B cell (primary cell): ENCODE results near the gene BRPF3. TPM values are rescaled to one million over a fixed set of nuclear protein-coding genes. Genes with fewer than 3 reads are reported as not detected.

ENCODE experiments used
- ATAC-seq: fragments of 200-7000 bp; cut with Tn5 transposase; one replicate; pipeline ENCODE4 v1.10.0; 2021; ENCODE audit warnings: low read depth, mild to moderate bottlenecking, moderate number of reproducible peaks, moderate library complexity
- CTCF ChIA-PET: fragments of 350-600 bp; sonication (Branson Sonifier 250); formaldehyde crosslinking; loops from one replicate; lab custom pipeline; 2021; ENCODE audit warnings: antibody characterized with exemption, inconsistent platforms; lab: Charles Lee
- POLR2A ChIA-PET: fragments of 350-600 bp; sonication (Branson Sonifier 250); formaldehyde crosslinking; loops from one replicate; lab custom pipeline; 2021; ENCODE audit warnings: antibody characterized with exemption; lab: Charles Lee
- DNase-seq: peaks from one replicate; pipeline ENCODE4 v3.0.0; 2013
- H2AFZ ChIP-seq: 2 replicates; pipeline ENCODE4 v1.6.1; 2012; ENCODE audit warnings: mild to moderate bottlenecking, low read depth, low read length; ENCODE audit not compliant: insufficient read depth, poor library complexity, severe bottlenecking
- H3K27ac ChIP-seq, 2 donors: 1 replicate in 1 of 2; 2 replicates in 1 of 2; pipeline ENCODE4 v1.5.1; 2012 to 2013; ENCODE audit warnings: low read length in 2 of 2, mild to moderate bottlenecking in 2 of 2, moderate library complexity in 1 of 2
- H3K27me3 ChIP-seq, 4 experiments: fragments of 200-600 bp in 1 of 4; sonication (generic) in 1 of 4; replicated peaks in 1 of 4; 1 replicate in 2 of 4; 2 replicates in 2 of 4; pipeline versions ENCODE4 v1.6.1 to v1.7.0; 2013 to 2016; ENCODE audit warnings: low read length in 3 of 4, mild to moderate bottlenecking in 2 of 4, mixed read lengths in 1 of 4, moderate library complexity in 1 of 4; ENCODE audit not compliant: insufficient read depth in 4 of 4, control insufficient read depth in 3 of 4; ENCODE audit errors: control extremely low read depth in 1 of 4
- H3K36me3 ChIP-seq, 2 experiments: replicated peaks in 1 of 2; 1 replicate in 1 of 2; 2 replicates in 1 of 2; pipeline versions ENCODE4 v1.6.1 to v1.7.1; 2013; ENCODE audit warnings: low read length in 1 of 2; ENCODE audit not compliant: insufficient read depth in 2 of 2, control insufficient read depth in 1 of 2; ENCODE audit errors: control extremely low read depth in 1 of 2, extremely low read depth in 1 of 2
- H3K4me1 ChIP-seq, 2 donors: fragments of 200-600 bp in 1 of 2; sonication (generic) in 1 of 2; 1 replicate in 1 of 2; 2 replicates in 1 of 2; pipeline versions ENCODE4 v1.5.1 to v1.6.1; 2013 to 2017; ENCODE audit warnings: low read length in 2 of 2; ENCODE audit not compliant: control insufficient read depth in 2 of 2, insufficient read depth in 2 of 2
- H3K4me2 ChIP-seq: replicated peaks from 2 replicates; pipeline ENCODE3; 2012; ENCODE audit warnings: mild to moderate bottlenecking, low read depth, low read length; ENCODE audit not compliant: poor library complexity, severe bottlenecking
- H3K4me3 ChIP-seq, 5 experiments: fragments of 200-600 bp in 1 of 5; sonication (generic) in 1 of 5; 1 replicate in 3 of 5; 2 replicates in 2 of 5; pipeline versions ENCODE4 v1.5.1 to v1.7.0; 2011 to 2016; ENCODE audit warnings: low read length in 4 of 5, mild to moderate bottlenecking in 4 of 5, low read depth in 2 of 5, control low read depth in 1 of 5, moderate library complexity in 1 of 5; ENCODE audit not compliant: insufficient read depth in 1 of 5; ENCODE audit errors: control extremely low read depth in 1 of 5, extremely low read depth in 1 of 5
- H3K79me2 ChIP-seq: fragments of 200-600 bp; sonication (generic); one replicate; pipeline ENCODE4 v1.6.0; 2016; ENCODE audit warnings: low read length; ENCODE audit not compliant: control insufficient read depth, insufficient read depth
- H3K9ac ChIP-seq: fragments of 200-600 bp; sonication (generic); 2 replicates; pipeline ENCODE4 v1.6.1; 2017; ENCODE audit warnings: mild to moderate bottlenecking, low read length, moderate library complexity
- H3K9me3 ChIP-seq, 3 donors: one replicate each; pipeline versions ENCODE4 v1.6.1 to v1.7.1; 2013; ENCODE audit warnings: low read length in 2 of 3; ENCODE audit not compliant: control insufficient read depth in 2 of 3, insufficient read depth in 1 of 3; ENCODE audit errors: control extremely low read depth in 1 of 3
- H4K20me1 ChIP-seq: 2 replicates; pipeline ENCODE4 v1.6.0; 2012; ENCODE audit warnings: mild to moderate bottlenecking, low read length; ENCODE audit not compliant: insufficient read depth, control insufficient read depth, poor library complexity, severe bottlenecking
- H3K27ac Mint-ChIP-seq: one replicate; pipeline ENCODE4 v1.8.0; 2021; ENCODE audit warnings: mixed read lengths
- H3K27me3 Mint-ChIP-seq: one replicate; pipeline ENCODE4 v1.8.0; 2021; ENCODE audit warnings: mixed read lengths
- H3K4me1 Mint-ChIP-seq: one replicate; pipeline ENCODE4 v1.8.0; 2021; ENCODE audit warnings: mixed read lengths
- H3K4me3 Mint-ChIP-seq: one replicate; pipeline ENCODE4 v1.8.0; 2021; ENCODE audit warnings: mixed read lengths
- H3K9me3 Mint-ChIP-seq: one replicate; pipeline ENCODE4 v1.8.0; 2022; ENCODE audit warnings: mixed read lengths; ENCODE audit not compliant: insufficient read depth
- CTCF ChIP-seq: fragments of 200-600 bp; IDR thresholded peaks from one replicate; pipeline ENCODE4 v1.8.0; 2022; ENCODE audit warnings: antibody characterized with exemption, mild to moderate bottlenecking
- EZH2 ChIP-seq: IDR thresholded peaks from 2 replicates; pipeline ENCODE4 v1.6.1; 2012; ENCODE audit warnings: borderline replicate concordance, low read depth, mild to moderate bottlenecking, moderate library complexity, low read length; ENCODE audit not compliant: insufficient read depth, poor library complexity, severe bottlenecking
- WGBS: methylation state at CpG from one replicate; pipeline ENCODE4 v1.1.5; 2013; ENCODE audit warnings: missing lambda C conversion rate; ENCODE audit not compliant: insufficient coverage; 5-methylcytosine and 5-hydroxymethylcytosine counted together
- intact Hi-C: fragments of 100-400 bp; cut with micrococcal nuclease; formaldehyde crosslinking; loops from one replicate; pipeline ENCODE4 v1.10.0; 2022
- polyA plus RNA-seq: library from polyadenylated mRNA; depleted of rRNA; stranded (reverse); fragments of >200 nt; gene quantifications from 2 replicates; pipeline ENCODE4 v1.2.3, GENCODE V29; 2012
- total RNA-seq, 2 donors: library from RNA; stranded (reverse); fragments of 120-200 nt in 1 of 2; gene quantifications; 1 replicate in 1 of 2; 2 replicates in 1 of 2; pipeline versions ENCODE4 v1.2.3 to v1.2.4, GENCODE V29; 2013 to 2022

BRPF3 gene
- total and polyA plus RNA-seq, 2 donors (not counting 1 experiment from before 2014, with no cell fraction given): 17.1 to 29.4 TPM

- CTCF ChIA-PET: interaction anchor here (0.6 to 1.1 kb wide), 2 partner anchors 76 to 930 kb away, joined by 3 to 4 read pairs; no protein-coding TSS in a partner anchor
- Mint-ChIP-seq H3K27ac (no peak overlapping the region), H3K27me3 (no peaks in the 10 kb centered on the region), H3K9me3 (no peaks in the 10 kb centered on the region), H3K4me1 (peaks cover 16% of the 10 kb centered on the region), H3K4me3 (no peak overlapping the region)
- no peaks in the 10 kb centered on the region for H3K79me2 ChIP-seq
- intact Hi-C loops: no loop called here
- peak overlapping the region; percentile 11 for H2AFZ ChIP-seq
- H3K4me2 ChIP-seq: no peak overlapping the region
- no peaks in the 10 kb centered on the region for H3K9me3 ChIP-seq
- H3K9ac ChIP-seq: no peak overlapping the region
- no peaks in the 10 kb centered on the region for H3K27me3 ChIP-seq
- TF ChIP-seq CTCF (no peak), EZH2 (no peak)
- no peak overlapping the region for H3K27ac ChIP-seq
- H3K4me3 ChIP-seq: no peak overlapping the region
- POLR2A ChIA-PET: no interaction called here
- no peak for ATAC-seq
- no peaks in the 10 kb centered on the region for H3K36me3 ChIP-seq
- no peak for DNase-seq
- WGBS: no CpG with 5 or more reads among the region's 2 CpGs
- H3K4me1 ChIP-seq: peaks cover 9 to 11% of the 10 kb centered on the region in 2 donors
- no peaks in the 10 kb centered on the region for H4K20me1 ChIP-seq
Measured at GRCh38 chr6:36171573-36171972, 25.0 kb upstream of the BRPF3 start.

- ATAC-seq: no peak
- H3K4me3 ChIP-seq: no peak overlapping the region
Measured at GRCh38 chr6:36177166-36177565, 19.4 kb upstream of the BRPF3 start.

More at GRCh38 chr6:36177166-36177565, 19.4 kb upstream of the BRPF3 start:
- Histone ChIP-seq H3K9ac (no peak overlapping the region), H3K79me2 (no peaks in the 10 kb centered on the region), H3K4me1 (no peaks in the 10 kb centered on the region), H3K4me2 (no peak overlapping the region), H2AFZ (no peak overlapping the region), H3K27ac (no peak overlapping the region), H3K36me3 (no peaks in the 10 kb centered on the region), H3K27me3 (no peaks in the 10 kb centered on the region), H3K9me3 (peaks cover 5 to 16% (median 12%) of the 10 kb centered on the region in 3 donors), H4K20me1 (no peaks in the 10 kb centered on the region)
- no peak for DNase-seq
- Mint-ChIP-seq H3K4me1 (no peaks in the 10 kb centered on the region), H3K9me3 (peaks cover 14% of the 10 kb centered on the region), H3K27ac (no peak overlapping the region), H3K4me3 (no peak overlapping the region), H3K27me3 (no peaks in the 10 kb centered on the region)
- ChIA-PET POLR2A (no interaction called here), CTCF (no interaction called here)
- TF ChIP-seq EZH2 (no peak), CTCF (no peak)
- intact Hi-C loops: no loop called here
